ENCODE measurements around the gene SEL1L. TPM values are rescaled to one million over a fixed set of nuclear protein-coding genes. Genes with fewer than 3 reads are reported as not detected.

Gene SEL1L
- total RNA-seq, 3 donors from 2014 or later = 87.7 to 103 (median 89.9) TPM

DNA sequence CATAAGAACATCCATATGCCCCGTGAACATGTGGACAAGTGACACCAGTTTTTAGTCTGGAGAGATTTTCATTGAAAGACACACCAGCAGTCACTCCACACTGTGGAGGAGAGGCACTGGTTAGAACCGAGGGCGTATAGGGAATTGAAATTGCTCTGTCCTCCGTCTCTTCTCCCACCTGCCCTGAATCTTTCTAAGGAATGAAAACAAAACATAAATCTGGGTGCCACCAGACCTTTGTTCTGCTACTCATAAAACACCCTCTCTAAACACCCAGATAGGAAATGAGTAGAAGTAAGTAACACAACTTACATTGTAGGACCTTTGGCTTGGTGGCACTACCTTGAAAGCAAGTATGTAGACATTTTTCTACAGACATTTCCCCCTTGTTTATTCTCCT is 96.4 kb downstream of the SEL1L start:
- DNase-seq (no peak), ATAC-seq (peak; percentile 5)
- TF ChIP-seq, protein P1, sequence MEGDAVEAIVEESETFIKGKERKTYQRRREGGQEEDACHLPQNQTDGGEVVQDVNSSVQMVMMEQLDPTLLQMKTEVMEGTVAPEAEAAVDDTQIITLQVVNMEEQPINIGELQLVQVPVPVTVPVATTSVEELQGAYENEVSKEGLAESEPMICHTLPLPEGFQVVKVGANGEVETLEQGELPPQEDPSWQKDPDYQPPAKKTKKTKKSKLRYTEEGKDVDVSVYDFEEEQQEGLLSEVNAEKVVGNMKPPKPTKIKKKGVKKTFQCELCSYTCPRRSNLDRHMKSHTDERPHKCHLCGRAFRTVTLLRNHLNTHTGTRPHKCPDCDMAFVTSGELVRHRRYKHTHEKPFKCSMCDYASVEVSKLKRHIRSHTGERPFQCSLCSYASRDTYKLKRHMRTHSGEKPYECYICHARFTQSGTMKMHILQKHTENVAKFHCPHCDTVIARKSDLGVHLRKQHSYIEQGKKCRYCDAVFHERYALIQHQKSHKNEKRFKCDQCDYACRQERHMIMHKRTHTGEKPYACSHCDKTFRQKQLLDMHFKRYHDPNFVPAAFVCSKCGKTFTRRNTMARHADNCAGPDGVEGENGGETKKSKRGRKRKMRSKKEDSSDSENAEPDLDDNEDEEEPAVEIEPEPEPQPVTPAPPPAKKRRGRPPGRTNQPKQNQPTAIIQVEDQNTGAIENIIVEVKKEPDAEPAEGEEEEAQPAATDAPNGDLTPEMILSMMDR (IDR thresholded peaks at IDR 0.05) = no peak
- peaks cover 13% of the 10 kb centered on the region for H3K4me1 ChIP-seq (ENCODE audit: low read depth)
- no peak overlapping the region for H3K4me3 ChIP-seq
- H3K36me3 ChIP-seq (ENCODE audit: low read depth) = no peaks in the 10 kb centered on the region
- no peaks in the 10 kb centered on the region for H3K9me3 ChIP-seq
- intact Hi-C loops (cut with DNase I, micrococcal nuclease) = no loop called here

DNA sequence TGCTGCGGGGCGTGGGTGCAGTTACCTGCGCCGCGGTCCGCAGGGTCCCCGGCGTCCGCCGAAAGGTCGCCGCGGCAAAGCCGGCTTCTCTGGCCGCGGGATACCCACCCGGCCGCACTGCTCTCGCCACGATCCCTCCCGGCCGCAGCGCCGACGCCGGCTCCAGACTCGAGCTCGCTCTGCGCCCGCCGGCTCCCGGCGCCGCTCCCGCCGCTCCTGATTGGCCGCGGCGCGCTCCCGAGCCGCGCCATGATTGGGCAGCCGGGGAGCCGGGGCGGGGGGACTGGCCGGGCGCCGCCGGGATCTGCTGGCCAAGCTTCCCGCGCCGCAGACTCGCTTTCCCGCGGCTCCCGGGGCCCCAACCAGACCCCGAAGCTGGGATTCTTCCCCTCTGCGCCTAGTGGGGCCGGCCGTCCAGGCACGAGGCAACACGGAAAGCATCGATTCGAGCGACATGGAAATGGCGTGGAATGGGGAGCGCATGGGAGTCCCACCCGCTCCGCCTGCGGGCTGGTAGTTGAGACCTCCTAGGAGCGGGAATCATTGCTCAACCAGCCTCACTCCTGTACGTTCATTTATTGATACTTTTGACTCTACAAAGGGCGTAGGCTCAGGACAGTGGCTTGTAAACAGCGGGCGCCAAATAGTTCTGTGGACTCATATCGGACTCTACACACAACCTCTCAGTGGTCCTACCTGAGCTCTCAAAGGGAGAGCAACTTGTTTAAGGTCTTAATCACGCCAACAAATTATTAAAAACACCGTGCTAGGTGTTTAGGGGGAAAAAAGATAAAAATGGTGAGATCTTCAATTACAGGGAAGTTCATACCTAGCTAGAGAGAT is 97.1 kb downstream of the SEL1L start:
- TF ChIP-seq, protein P1 (IDR thresholded peaks at IDR 0.05) = no peak
- Histone ChIP-seq H3K36me3 (ENCODE audit: low read depth) (no peaks in the 10 kb centered on the region), H3K4me1 (ENCODE audit: low read depth) (peaks cover 13% of the 10 kb centered on the region), H3K9me3 (no peaks in the 10 kb centered on the region), H3K4me3 (peak overlapping the region; percentile 14)
- peak; percentile 98 for ATAC-seq
- intact Hi-C loops (cut with DNase I, micrococcal nuclease) = no loop called here
- peak; percentile 73 to 88 (median 79) for DNase-seq

DNA sequence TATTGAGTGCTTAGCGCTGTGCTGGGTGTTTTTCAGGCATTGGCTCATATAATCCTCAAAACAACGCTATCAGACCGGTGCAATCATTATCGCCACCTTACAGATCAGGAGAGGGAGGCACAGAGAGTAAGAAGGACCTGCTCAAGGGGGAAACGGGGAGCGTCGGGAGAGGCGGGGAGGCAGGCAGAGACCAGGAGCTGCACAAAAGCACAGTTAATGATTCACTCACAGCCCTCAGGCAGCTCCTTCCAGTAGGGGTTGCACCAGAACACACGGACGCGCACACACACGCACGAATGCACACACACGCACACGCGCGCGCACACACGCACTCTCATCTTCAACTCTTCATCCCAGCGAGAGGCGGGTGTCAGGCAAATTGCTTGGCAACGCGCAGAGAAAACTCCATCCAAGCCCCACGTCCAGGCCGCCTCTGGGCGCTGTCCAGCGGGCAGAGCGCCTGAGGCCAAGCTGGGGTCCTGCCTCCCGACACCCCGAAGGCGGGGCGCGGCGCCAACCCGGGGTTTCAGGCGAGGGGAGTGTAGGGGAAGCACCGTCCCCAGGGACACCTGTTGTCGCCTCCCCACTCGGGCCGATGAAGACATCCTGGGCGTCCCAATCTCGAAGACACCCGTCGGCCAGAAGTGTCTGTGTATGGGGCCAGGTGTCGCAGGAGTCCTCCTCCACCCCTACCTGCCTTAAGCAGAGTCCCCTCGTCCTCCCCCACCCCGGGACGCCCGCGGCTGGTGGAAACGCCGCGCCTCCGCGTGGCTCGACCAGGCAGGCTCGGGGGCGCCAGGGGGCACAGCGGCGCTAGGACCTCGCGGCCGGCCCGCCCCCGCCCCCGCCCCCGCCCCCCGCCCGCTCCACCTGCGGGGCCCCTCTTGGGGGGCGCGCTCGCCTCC is 98.0 kb downstream of the SEL1L start:
- Histone ChIP-seq H3K36me3 (ENCODE audit: low read depth) (no peaks in the 10 kb centered on the region), H3K4me3 (peak overlapping the region; percentile 14), H3K4me1 (ENCODE audit: low read depth) (peaks cover 13% of the 10 kb centered on the region), H3K9me3 (no peaks in the 10 kb centered on the region)
- peak; percentile 57 for ATAC-seq
- intact Hi-C loops (cut with DNase I, micrococcal nuclease) = no loop called here
- TF ChIP-seq, protein P1 (IDR thresholded peaks at IDR 0.05) = no peak
- peak; percentile 30 to 61 (median 60) for DNase-seq

DNA sequence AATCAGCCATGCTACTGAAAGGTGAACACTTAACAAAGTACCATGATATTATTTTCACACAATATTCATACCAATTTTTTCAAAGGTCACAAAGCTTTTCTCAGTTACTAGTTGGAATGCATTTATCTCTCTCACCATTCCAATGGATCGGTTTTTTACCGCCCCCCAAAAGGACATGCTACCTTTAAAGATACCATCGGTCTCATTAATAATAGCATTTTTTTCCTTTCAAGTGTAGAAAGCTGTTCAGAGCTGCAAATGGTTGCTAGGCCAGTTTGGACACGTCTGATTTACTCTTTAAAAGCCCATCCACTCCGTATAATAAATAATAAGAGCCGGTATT is 98.6 kb downstream of the SEL1L start:
- Histone ChIP-seq H3K9me3 (no peaks in the 10 kb centered on the region), H3K4me3 (no peak overlapping the region), H3K4me1 (ENCODE audit: low read depth) (peaks cover 13% of the 10 kb centered on the region), H3K36me3 (ENCODE audit: low read depth) (no peaks in the 10 kb centered on the region)
- TF ChIP-seq, protein P1 (IDR thresholded peaks at IDR 0.05) = no peak
- intact Hi-C loops (cut with DNase I, micrococcal nuclease) = no loop called here
- DNase-seq (no peak), ATAC-seq (no peak)

DNA sequence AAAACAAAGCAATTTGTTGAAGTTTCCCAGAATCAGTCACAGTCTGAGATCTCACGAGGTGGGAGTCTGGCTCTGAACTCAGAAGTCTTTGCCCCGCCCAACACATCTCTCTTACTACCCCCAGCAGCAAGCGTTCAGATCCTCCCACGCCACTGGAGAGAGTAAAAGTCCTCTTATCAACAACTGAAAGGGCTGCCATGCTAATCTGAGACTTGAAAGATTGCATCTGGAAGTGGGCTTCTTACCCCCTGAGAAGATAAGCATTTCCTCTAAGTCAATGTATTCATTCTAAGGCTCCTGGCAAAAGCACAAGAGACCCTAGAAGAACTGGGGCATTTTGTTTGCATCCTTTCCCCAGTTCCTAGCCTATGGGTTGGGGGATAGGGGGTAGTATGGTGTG is 99.4 kb downstream of the SEL1L start:
- DNase-seq (no peak), ATAC-seq (no peak)
- peaks cover 13% of the 10 kb centered on the region for H3K4me1 ChIP-seq (ENCODE audit: low read depth)
- TF ChIP-seq, protein P1 (IDR thresholded peaks at IDR 0.05) = no peak
- H3K9me3 ChIP-seq = no peaks in the 10 kb centered on the region
- intact Hi-C loops (cut with DNase I, micrococcal nuclease) = no loop called here
- H3K36me3 ChIP-seq (ENCODE audit: low read depth) = no peaks in the 10 kb centered on the region
- no peak overlapping the region for H3K4me3 ChIP-seq
